ENCODE results near the gene PPA2. TPM values are rescaled to one million over a fixed set of nuclear protein-coding genes. Genes with fewer than 3 reads are reported as not detected.
"Not testable (repeated sequence)": the region's sequence is repeated elsewhere in the genome, so short reads cannot be mapped to it uniquely, and the experiment has no call there.

Gene PPA2
- total RNA-seq, 1 donor from 2014 or later: 118 TPM

GRCh38 chr4:105469736-105470135 is 4.1 kb downstream of the PPA2 start:
- H3K27me3 ChIP-seq: no peaks in the 10 kb centered on the region
- H3K9me3 ChIP-seq: no peaks in the 10 kb centered on the region
- H3K4me3 ChIP-seq: no peak overlapping the region
- H3K4me1 ChIP-seq: peaks cover 35% of the 10 kb centered on the region
- intact Hi-C loops (cut with DNase I): loop anchor here (5.0 kb wide), 1 partner anchor 322 kb away; the partner anchor contains the start of gene TET2
- DNase-seq (ENCODE audit: extremely low spot score in 2 of 2): no peak
- no peak overlapping the region for H3K27ac ChIP-seq
- H3K36me3 ChIP-seq: no peaks in the 10 kb centered on the region
- TF ChIP-seq POLR2AphosphoS5 (IDR thresholded peaks at IDR 0.05; ENCODE audit: insufficient read depth in 1 of 2, low read depth in 1 of 2) (no peak), POLR2A (IDR thresholded peaks at IDR 0.05) (no peak), CTCF (IDR thresholded peaks at IDR 0.05) (no peak)

GRCh38 chr4:105466580-105466979 is 7.3 kb downstream of the PPA2 start:
- DNase-seq (ENCODE audit: extremely low spot score in 2 of 2): no peak

GRCh38 chr4:105464563-105464962 is 9.3 kb downstream of the PPA2 start:
- DNase-seq (ENCODE audit: extremely low spot score in 2 of 2); H3K9me3 ChIP-seq; intact Hi-C loops (cut with DNase I); H3K27me3 ChIP-seq; H3K27ac ChIP-seq; H3K4me1 ChIP-seq; H3K36me3 ChIP-seq; H3K4me3 ChIP-seq: not testable (repeated sequence)

More at GRCh38 chr4:105466580-105466979, 7.3 kb downstream of the PPA2 start:
- no peaks in the 10 kb centered on the region for H3K27me3 ChIP-seq
- H3K27ac ChIP-seq: no peak overlapping the region
- no peak for TF ChIP-seq CTCF (IDR thresholded peaks at IDR 0.05)
- TF ChIP-seq POLR2AphosphoS5 (IDR thresholded peaks at IDR 0.05; ENCODE audit: insufficient read depth in 1 of 2, low read depth in 1 of 2): no peak
- no peak for TF ChIP-seq POLR2A (IDR thresholded peaks at IDR 0.05)
- no peak overlapping the region for H3K4me3 ChIP-seq
- no peaks in the 10 kb centered on the region for H3K9me3 ChIP-seq
- H3K36me3 ChIP-seq: no peaks in the 10 kb centered on the region
- intact Hi-C loops (cut with DNase I): no loop called here
- peaks cover 19% of the 10 kb centered on the region for H3K4me1 ChIP-seq

GRCh38 chr4:105462576-105462975 is 11.3 kb downstream of the PPA2 start:
- H3K9me3 ChIP-seq: no peaks in the 10 kb centered on the region
- H3K27me3 ChIP-seq: no peaks in the 10 kb centered on the region
- no peaks in the 10 kb centered on the region for H3K4me1 ChIP-seq
- H3K27ac ChIP-seq: no peak overlapping the region
- no peak for DNase-seq (ENCODE audit: extremely low spot score in 2 of 2)
- TF ChIP-seq POLR2AphosphoS5 (IDR thresholded peaks at IDR 0.05; ENCODE audit: insufficient read depth in 1 of 2, low read depth in 1 of 2) (no peak), POLR2A (IDR thresholded peaks at IDR 0.05) (no peak), CTCF (IDR thresholded peaks at IDR 0.05) (no peak)
- intact Hi-C loops (cut with DNase I): no loop called here
- H3K4me3 ChIP-seq: no peak overlapping the region
- H3K36me3 ChIP-seq: no peaks in the 10 kb centered on the region

- no peak for DNase-seq (ENCODE audit: extremely low spot score in 2 of 2)
- Histone ChIP-seq H3K36me3 (no peaks in the 10 kb centered on the region), H3K4me3 (no peak overlapping the region), H3K27ac (no peak overlapping the region), H3K4me1 (no peaks in the 10 kb centered on the region), H3K27me3 (no peaks in the 10 kb centered on the region), H3K9me3 (no peaks in the 10 kb centered on the region)
- intact Hi-C loops (cut with DNase I): no loop called here
- TF ChIP-seq CTCF (IDR thresholded peaks at IDR 0.05): no peak
- no peak for TF ChIP-seq POLR2A (IDR thresholded peaks at IDR 0.05)
- TF ChIP-seq POLR2AphosphoS5 (IDR thresholded peaks at IDR 0.05; ENCODE audit: insufficient read depth in 1 of 2, low read depth in 1 of 2): no peak
These were observed 12.1 kb downstream of the PPA2 start for GRCh38 chr4:105461621-105462382.

Data from vagina (tissue), 2 donors.